HG02973 (cell line): ENCODE data around the gene SHTN1.

ENCODE experiments used
- ATAC-seq: cut with Tn5 transposase; IDR thresholded peaks from one replicate; pipeline ENCODE4 v1.9.1; 2021; ENCODE audit warnings: moderate library complexity; ENCODE audit not compliant: unreplicated experiment

The SHTN1 gene

DNA sequence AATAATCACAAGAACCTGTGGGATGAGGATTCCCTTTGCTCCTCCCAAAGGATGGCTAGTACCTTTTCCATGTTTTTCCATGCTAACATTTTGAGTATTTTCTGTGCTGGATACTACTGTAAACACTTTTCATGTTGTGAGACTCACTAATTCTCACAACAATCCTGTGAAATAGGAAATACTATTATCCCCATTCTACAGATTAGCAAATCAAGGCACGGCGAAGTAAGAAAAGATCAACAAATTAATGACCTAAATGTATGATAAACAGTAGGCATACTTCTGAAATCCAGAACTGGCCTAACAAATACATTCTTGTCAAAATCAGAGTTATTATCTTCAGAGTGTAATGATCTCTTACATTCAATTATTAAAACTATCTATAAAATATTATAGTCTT lies 86.4 kb downstream of the SHTN1 start:
- no peak for ATAC-seq

DNA sequence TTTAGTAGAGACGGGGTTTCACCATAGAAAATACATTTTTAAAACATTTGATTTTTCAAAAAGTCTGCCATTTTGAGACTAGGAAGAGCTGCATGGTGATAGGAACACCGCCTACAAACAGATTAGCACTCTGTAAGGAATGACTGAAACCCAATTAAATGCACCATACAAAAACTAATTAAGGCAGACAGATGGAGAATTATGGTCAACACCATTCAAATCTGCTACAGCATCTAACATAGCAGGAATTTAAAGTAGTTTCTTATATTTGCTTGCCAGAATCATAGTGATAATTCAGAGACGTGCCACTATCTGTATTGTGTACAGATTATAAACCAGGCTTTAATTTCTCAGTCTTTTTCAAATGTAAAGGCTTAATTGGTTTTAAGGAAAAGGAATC lies 87.5 kb downstream of the SHTN1 start:
- ATAC-seq: no peak

DNA sequence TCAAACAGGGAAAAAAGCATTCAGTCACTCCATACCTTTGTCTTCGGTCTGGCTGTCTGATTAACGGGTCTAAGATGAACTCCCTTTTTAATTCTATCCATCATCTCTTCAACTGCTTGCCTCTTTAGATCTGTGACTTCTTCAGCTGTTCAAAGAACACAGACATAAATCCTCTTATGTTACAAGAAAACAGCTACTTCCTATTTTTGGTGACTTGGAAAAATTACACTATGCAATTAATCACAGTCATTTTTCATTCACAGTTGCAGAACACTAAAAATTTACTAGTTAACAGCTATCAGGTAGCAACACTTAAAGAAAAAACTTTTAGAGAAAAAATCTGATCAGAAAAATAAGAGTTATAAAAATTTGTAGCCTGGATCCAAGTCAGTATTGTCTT lies 89.6 kb downstream of the SHTN1 start:
- ATAC-seq: no peak

DNA sequence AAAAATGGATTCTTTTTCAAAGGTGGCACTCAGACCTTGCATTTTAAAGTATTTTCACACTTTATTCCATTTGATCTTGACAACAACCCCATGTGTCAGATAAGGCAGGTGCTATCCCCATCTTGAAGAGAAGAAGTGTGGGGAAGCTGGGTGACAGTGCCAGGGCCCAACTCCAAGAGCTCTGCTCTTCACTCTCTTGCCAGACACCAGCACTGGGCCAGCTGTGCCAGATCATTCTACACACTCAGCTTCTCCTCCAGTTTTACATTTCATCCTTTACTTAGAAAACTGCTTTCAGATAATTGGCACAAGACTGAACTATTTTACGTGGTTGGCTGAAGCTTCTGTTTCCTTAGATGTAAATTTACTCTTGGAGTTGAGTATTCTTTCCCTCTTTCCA lies 91.3 kb downstream of the SHTN1 start:
- no peak for ATAC-seq

DNA sequence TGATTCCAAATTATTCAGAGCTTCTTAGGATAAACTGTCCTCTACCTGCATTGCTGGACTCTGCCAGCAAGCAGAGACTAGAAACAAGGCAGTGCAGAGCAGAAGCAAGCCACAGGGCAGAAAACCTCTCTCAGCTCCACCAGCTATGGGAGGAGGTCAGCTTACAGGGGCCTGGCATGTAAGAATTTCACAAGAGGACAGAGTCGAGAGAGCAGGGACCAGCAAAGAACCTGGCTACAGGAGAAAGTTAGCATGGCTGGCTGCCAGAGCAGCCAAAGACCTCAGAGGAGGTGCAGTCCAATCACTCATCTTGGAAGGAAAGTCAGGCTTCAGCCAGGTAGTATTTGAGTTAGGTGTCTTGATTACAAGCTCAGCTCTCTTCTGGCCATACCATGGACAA lies 92.8 kb downstream of the SHTN1 start:
- no peak for ATAC-seq

DNA sequence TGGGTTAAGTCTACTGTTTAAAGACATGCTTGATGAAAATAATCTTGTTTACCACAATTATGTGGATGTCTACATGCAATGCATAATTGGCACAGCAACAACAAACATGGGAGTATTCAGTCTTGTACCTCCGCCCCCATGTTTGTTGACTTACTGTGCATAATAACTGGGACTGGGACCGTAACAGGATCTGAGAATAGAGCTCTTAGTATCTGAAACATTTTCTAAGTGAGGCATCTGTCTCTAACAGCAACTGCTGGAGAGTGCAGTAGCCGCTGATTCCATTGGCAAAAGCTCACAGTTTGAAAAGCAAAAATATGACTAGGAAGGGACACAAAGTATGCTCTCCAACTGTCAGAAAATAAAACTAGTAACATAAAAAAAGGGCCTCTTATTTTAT lies 94.1 kb downstream of the SHTN1 start:
- ATAC-seq: no peak

DNA sequence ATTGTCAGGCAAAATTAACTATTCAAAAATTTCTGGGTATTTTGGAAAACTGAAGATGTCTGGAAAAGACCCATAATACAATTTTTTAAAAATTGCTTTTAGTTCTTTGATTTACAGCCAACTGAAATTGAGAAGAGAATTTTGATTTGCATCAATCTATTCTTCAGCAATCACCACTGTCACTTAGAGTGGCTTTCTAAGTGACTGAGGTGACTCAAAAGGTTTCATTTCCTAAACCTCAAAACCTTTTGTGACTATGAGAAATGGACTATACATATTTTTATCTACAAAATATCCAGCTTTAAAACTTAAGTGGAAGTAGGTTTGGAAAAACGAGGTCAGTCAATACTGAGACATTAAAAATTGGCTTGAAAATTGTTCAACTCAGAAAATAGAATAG lies 95.7 kb downstream of the SHTN1 start:
- ATAC-seq: no peak

DNA sequence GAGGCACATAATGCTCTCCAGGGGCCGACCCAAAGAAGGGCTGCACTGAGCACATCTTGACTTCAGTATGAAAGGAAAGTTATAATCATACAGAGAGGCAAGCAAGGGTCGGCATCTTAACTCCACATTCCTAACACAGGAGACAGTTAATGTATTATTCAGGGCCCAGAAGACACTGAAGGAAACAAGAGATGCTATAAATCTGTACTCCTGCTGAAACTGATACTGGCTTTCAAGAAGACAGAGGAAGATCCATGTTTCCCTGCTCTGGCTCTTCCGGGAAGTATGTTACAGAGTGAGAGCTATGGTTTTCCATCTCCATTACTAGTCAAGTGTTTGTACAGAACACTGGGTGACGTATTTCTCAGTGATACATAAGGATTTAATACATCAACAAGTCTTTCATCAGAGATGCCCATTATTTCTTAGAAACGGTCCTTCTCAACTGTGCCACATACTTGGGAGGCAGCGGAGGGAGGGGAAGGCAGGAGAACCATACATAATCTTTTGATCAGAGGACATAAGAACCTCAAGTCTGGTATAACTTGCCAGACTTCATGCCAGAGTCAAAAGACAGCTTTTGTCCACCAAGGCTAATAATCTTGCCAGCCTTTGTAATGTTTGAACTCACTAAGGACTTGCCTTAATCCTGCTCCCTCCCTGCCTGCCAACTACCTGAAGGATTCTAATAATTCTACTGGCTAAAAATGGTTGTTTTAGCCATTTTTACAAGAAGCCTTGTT lies 97.6 kb downstream of the SHTN1 start:
- no peak for ATAC-seq

DNA sequence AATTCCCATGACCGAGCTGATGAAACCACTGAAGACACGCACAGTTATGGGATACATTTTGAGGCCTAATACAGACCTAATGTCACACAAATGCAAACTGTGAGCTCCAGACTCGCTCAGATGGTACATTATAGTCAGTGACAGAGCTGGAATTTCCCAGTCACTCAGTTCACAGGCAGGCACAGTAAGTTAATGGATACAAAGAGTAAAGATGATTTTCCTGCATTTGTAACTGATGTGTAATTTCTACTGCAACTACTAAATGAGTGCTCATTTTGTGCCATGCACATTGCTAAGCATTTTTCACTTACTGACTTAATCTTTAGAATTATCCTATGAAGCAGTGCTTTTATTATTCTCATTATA lies 99.2 kb downstream of the SHTN1 start:
- no peak for ATAC-seq

DNA sequence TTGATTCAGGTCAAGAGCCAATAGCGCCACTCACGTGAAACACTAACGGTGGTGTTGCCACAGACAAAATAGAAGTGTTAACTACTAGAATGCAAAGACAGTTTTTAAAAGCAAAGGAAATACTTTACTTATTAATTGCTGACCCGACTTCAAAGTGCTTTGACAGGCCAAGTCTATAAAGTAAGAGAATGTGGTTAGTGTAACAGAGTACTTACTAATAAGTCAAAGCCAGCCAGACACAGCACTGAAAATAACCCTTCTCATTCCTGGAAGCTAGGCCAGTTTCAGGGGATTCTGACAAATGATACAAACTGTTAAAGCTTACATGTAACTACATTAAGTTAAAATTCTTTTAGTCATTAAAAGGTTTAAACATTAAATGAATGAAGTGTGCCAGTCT lies 105.4 kb downstream of the SHTN1 start:
- no peak for ATAC-seq

DNA sequence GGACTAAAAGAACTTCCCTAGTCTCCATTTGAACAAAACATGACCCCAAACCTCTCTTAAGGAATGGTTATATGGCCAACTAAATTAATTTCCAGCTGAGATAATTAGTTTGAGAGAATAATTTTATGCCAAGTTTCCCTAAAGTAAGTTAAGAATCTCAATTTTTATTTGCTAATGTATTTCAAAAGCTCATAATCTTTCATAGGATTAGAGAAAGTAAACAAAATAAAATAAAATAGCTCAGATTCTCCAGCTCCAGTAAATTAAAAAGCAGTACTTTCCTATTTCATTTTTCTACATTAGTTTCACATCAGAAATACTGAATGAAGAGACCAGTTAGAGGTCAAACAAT lies 111.3 kb downstream of the SHTN1 start:
- ATAC-seq: no peak

DNA sequence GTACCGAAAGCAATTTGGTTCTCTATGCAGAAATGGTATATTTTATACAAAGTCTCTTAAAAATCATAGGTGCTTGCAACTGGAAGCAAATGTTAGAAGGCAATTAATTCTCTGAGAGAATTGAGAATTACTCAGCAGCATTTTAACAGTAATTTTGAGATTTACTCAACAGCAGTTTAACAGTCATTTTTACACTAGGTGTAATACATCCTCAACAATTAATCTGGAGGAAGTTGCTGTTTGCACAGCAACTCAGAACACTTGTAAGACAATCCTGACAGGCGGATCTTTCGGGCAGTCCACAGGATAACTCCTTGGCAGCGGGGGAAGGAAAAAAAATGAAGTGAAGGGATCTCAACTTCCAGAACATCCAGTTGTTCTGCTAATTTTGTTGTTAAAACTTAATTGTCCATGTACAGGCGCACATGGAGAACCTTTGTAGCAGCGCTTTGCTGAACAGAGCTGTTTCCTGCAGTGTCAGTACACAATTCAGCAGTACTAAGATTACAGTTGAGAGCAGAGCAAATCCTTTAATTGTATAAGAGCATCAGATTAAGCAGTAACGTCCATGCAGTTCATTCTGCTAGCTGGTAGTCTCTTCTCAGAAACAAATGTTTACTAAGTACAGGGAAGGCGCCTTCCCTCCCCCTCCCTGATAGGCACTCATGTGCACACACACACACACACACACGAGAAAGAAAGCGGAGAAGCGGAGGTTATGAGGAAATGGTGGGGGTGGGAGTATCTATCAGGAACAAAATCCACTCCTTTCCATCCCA lies 111.9 kb downstream of the SHTN1 start:
- ATAC-seq: no peak

DNA sequence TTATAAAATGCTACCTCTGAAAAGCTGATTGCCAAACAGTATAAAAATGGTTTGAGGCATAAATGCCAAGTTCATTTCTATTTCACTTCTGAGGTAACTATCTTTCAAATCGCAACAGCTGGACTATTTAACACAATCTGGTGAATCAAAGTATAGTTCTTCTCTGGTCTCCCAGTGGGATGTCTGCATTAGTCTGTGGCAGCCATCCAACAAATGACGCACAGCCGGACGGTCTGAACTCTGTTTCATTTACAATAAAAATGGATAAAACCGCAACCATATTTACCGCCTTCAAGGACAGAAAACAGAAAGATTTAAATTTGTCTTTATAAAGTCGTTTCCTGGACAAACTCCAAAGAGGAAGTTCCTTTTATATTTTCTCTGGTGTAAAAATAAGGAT lies 113.8 kb downstream of the SHTN1 start:
- ATAC-seq: no peak

DNA sequence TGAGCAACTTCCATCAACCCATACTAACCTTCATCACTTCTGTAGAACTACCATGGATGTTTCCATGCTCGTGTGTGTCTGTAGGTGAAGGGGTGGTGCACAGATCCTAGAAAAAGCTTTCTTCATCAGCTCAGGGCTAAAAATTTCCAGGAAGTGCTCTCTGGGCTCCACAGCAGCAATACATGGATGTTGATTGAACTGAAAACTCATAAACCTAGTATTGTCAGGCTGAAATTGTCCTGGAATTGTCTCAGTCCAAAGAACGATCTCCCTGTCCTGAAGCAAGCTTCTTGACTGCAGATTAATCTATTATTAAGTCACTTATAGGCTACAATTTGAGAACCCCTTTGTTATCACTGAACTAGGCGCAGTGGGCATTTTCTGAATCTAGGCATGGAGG lies 115.9 kb downstream of the SHTN1 start:
- ATAC-seq: no peak

DNA sequence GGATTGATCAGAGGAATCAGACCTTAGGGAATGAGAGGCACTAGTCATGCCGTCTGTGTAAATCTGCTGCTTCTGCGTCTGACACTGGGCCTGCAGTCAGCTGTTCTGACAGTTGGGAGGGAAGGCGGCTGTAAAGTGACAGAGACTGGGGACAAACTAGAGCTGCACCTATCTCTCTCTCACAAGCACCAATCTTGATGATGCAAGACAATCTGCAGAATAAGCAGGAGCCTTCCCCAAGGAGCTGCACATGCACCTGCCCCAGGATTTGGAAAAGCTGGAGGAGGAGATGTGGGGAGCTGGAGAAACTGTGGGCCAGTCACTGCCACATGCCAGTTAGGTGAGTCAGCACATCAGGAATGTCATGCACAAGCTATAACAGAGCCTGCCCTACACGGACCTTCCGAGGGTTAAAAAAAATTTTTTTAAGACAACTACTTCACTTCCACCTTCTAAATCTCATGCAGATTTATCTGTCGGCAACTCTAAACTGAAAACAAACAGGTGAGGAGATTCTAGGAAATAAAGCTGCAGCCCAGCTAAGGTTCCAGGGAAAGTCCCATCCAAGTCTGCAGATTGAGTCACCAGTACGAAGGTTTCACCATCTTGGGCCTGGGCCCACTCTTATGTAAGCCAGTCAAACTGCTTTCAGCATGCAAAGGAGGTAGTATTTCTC lies 116.5 kb downstream of the SHTN1 start:
- no peak for ATAC-seq

DNA sequence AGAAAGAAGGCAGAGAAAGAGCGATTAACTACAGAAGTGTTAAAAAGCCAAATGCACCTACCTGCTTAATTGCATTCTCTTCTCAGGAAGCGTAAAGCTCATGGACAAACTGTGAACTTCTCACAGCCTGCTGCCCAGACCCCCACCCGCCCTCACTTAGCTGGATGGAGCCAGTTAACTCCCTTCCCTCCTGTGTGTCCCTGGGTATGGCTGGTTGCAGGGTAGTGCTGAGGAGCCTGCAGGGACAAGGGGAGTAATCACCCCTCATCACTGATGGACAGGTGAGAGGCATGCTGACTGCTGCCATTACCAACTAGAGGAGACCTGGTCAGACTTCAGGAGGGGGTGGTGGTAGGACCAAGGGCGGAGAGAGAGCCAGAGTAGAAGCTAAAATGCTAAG lies 118.2 kb downstream of the SHTN1 start:
- ATAC-seq: no peak

DNA sequence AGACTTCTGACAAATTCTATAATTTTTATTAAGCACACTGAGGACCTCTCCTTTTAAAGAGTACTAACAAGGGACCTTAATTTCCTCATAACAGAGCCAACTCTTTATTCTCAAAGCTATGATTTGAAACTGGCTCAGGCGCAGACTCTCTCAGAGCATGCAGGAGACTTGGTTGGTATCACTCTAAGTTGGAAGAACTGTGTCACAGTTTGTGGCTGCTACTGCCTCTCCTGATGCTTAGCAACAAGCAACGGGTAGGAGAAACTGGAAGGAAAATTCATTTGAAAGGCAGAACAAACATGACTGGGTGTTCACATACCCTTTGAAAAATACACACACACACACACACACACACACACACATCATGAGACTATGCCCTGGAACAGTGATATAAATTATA lies 122.3 kb downstream of the SHTN1 start:
- ATAC-seq: no peak

DNA sequence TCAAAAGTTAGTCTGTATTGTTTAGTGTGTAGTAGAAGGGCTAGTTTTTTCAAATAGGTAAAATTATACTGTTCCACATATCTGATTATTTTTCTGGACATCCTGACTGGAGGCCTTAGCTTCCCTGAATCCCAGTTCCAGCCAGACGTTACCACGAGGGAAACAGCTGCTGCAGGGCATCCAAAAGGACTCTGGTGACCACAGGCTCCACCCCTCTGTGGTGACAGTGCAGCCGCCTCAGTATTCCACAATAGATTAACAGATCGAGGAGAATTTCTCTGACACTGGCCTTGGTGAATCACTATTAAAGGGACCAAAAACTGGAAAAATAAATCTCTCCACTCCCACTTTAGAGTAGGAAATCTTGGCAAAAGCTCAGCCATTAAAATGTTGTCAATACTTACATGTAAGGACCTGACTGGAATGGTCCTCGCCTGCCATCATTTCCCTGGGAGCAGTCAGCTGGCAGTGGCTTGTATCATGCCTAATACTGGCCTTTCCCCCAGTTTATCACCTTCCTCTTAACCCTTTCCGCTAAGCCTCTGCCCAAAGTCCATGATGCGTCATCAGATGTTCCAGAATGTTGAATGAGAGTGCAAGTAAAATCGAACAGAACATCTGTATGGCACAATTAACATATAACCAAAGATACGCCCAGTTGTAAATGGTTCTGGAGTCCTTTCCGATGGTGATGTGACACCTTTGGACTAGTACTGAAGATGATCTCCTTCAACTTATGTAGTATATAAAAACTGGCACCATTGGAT lies 124.1 kb downstream of the SHTN1 start:
- no peak for ATAC-seq

DNA sequence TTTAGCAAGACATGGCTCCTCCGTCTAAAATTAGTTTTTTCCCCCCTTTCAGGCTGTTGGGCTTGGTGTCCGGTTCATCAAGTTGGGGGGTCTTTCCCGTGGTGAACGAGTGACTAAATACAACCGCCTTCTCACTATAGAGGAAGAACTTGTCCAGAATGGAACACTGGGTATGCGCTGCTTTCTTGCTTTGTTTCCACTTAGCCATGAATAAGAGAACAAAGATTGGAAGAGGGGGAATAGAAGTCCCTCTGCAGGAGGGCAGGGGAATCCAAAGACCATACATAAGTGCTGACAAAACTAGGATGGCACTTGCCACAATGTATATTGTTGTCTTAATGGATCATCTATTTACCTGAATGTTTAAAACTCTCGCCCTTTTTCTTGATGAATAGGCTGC lies 125.2 kb downstream of the SHTN1 start:
- no peak for ATAC-seq

DNA sequence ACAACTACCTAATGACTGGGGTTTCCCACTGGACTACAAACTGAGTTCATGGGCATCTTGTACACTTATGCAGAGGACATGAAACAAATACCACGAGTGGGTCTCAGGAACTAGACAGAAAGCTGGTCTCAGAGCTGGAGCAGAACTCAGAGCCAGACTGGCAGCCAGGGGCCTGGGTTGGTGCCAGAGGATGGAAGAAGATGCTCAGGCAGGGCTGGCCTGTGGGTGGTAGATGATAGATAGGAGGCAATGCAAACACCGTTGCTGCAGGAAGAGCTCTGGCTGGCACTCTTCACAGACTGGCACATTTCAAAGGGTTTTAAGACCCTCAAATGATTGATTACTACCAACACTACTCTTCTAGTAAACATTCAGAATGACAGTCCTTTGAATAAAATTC lies 126.9 kb downstream of the SHTN1 start:
- ATAC-seq: no peak

DNA sequence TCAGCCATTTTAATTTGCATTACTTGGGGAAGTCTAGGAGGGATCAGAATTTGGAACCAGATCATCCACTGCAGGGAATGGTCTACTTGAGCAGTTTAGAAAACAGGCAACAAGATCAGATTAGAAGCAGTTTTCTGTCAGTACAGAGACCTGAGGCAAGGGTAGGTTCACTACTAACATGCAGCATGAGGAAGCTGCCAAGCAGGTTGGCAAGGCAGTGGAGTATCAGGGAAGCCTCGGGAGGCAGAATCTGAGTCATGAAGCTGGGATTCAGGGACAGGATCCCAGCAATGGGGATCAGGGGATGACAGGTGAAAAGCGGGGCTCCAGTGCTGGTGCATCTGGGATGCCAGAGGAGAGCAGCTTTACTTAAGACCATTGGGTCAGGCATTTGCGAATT lies 127.6 kb downstream of the SHTN1 start:
- ATAC-seq: no peak

DNA sequence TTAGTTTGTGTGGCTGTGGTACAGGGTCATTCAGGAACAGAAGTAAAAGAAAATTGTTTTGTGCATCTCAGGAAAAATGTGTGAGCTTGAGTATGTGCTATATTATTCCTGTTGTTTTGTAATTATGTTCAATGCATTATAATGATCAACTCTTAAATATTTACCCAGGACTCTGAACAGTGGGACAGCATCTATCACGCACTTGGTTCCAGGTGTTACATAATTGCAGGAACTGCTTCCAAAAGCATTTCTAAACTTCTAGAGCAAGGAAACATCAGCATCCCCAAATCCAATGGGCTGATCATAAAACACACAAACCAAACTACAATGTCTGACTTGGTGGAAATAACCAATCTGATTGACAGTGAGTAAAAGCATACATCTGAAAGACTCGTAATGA lies 129.1 kb downstream of the SHTN1 start:
- no peak for ATAC-seq
